ENCODE results near the gene AQP6.

AQP6 gene

GRCh38 chr12:49976557-49976956, 3.8 kb downstream of the AQP6 start:
- no peak for TF ChIP-seq TCF12 (IDR thresholded peaks at IDR 0.05; ENCODE audit: low read depth)
- TF ChIP-seq, protein P1, sequence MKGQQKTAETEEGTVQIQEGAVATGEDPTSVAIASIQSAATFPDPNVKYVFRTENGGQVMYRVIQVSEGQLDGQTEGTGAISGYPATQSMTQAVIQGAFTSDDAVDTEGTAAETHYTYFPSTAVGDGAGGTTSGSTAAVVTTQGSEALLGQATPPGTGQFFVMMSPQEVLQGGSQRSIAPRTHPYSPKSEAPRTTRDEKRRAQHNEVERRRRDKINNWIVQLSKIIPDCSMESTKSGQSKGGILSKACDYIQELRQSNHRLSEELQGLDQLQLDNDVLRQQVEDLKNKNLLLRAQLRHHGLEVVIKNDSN (IDR thresholded peaks at IDR 0.05), result no peak
- no peak for TF ChIP-seq ZBTB7A (IDR thresholded peaks at IDR 0.05; ENCODE audit: low read depth)
- no peak for TF ChIP-seq YY1 (IDR thresholded peaks at IDR 0.05; ENCODE audit: low read depth)
- no peak for TF ChIP-seq CEBPB (IDR thresholded peaks at IDR 0.05)
- TF ChIP-seq EP300 (IDR thresholded peaks at IDR 0.05; ENCODE audit: borderline replicate concordance), result no peak
- no peak for TF ChIP-seq RAD21 (IDR thresholded peaks at IDR 0.05; ENCODE audit: low read depth)
- no peak for TF ChIP-seq CREB1 (IDR thresholded peaks at IDR 0.05; ENCODE audit: low read depth)
- TF ChIP-seq, protein P2, sequence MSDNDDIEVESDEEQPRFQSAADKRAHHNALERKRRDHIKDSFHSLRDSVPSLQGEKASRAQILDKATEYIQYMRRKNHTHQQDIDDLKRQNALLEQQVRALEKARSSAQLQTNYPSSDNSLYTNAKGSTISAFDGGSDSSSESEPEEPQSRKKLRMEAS (IDR thresholded peaks at IDR 0.05), result no peak
- no peak for TF ChIP-seq FOXM1 (IDR thresholded peaks at IDR 0.05; ENCODE audit: borderline replicate concordance, low read depth)
- no peak for TF ChIP-seq EGR1 (IDR thresholded peaks at IDR 0.05)
- no peak for TF ChIP-seq REST (IDR thresholded peaks at IDR 0.05; ENCODE audit: low read depth)
- TF ChIP-seq TEAD4 (IDR thresholded peaks at IDR 0.05), result no peak
- TF ChIP-seq TAF1 (IDR thresholded peaks at IDR 0.05; ENCODE audit: low read depth), result no peak
- TF ChIP-seq NFIC (IDR thresholded peaks at IDR 0.05), result no peak

DNA sequence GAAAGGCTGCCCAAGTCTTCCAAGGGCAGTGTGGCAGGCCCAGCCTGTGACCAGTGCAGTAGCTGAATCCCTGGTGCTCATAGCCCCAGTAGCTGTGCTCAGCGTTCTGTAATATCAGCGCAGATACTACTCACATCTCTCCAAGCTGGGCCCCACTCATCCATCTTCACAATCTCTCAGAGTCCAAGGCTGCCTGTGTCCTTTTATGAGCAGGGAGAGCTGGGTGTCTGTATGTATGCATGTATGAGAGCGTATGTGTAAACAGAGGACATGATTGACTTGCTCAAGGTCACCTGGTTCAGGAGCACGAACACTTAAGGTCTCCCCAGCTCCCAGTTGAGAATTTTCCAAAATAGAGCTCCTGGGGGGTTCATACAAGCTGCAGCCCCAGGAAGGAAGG, 5.4 kb downstream of the AQP6 start:
- TF ChIP-seq REST (IDR thresholded peaks at IDR 0.05; ENCODE audit: low read depth) (no peak), YY1 (IDR thresholded peaks at IDR 0.05; ENCODE audit: low read depth) (no peak)

GRCh38 chr12:49979016-49979586, 6.4 kb downstream of the AQP6 start:
- TF ChIP-seq CEBPB (IDR thresholded peaks at IDR 0.05) (no peak), TCF12 (IDR thresholded peaks at IDR 0.05; ENCODE audit: low read depth) (no peak), EGR1 (IDR thresholded peaks at IDR 0.05) (no peak)
- TF ChIP-seq, protein P1 (IDR thresholded peaks at IDR 0.05), result no peak

GRCh38 chr12:49979791-49980190, 7.0 kb downstream of the AQP6 start:
- TF ChIP-seq EGR1 (IDR thresholded peaks at IDR 0.05) (no peak), REST (IDR thresholded peaks at IDR 0.05; ENCODE audit: low read depth) (no peak), RAD21 (IDR thresholded peaks at IDR 0.05; ENCODE audit: low read depth) (no peak), YY1 (IDR thresholded peaks at IDR 0.05; ENCODE audit: low read depth) (no peak), FOXM1 (IDR thresholded peaks at IDR 0.05; ENCODE audit: borderline replicate concordance, low read depth) (no peak), TAF1 (IDR thresholded peaks at IDR 0.05; ENCODE audit: low read depth) (no peak), CREB1 (IDR thresholded peaks at IDR 0.05; ENCODE audit: low read depth) (no peak)

- TF ChIP-seq REST (IDR thresholded peaks at IDR 0.05; ENCODE audit: low read depth) (no peak), YY1 (IDR thresholded peaks at IDR 0.05; ENCODE audit: low read depth) (no peak), EGR1 (IDR thresholded peaks at IDR 0.05) (no peak), RAD21 (IDR thresholded peaks at IDR 0.05; ENCODE audit: low read depth) (no peak), TEAD4 (IDR thresholded peaks at IDR 0.05) (no peak), ZBTB7A (IDR thresholded peaks at IDR 0.05; ENCODE audit: low read depth) (no peak), TCF12 (IDR thresholded peaks at IDR 0.05; ENCODE audit: low read depth) (no peak), CREB1 (IDR thresholded peaks at IDR 0.05; ENCODE audit: low read depth) (no peak), CEBPB (IDR thresholded peaks at IDR 0.05) (no peak), FOXM1 (IDR thresholded peaks at IDR 0.05; ENCODE audit: borderline replicate concordance, low read depth) (no peak), NFIC (IDR thresholded peaks at IDR 0.05) (no peak), EP300 (IDR thresholded peaks at IDR 0.05; ENCODE audit: borderline replicate concordance) (no peak), TAF1 (IDR thresholded peaks at IDR 0.05; ENCODE audit: low read depth) (no peak)
- TF ChIP-seq, protein P2 (IDR thresholded peaks at IDR 0.05), result no peak
- TF ChIP-seq, protein P1 (IDR thresholded peaks at IDR 0.05), result no peak
Observed at GRCh38 chr12:49980501-49981349, 8.0 kb downstream of the AQP6 start.
